WI38 (cell line): ENCODE measurements around the gene SHROOM3.

ENCODE experiments used
- H3K4me3 ChIP-seq: 2 replicates; pipeline ENCODE4 v1.5.1; 2011; ENCODE audit warnings: low read depth, mild to moderate bottlenecking, control low read depth, low read length
- TF ChIP-seq, protein P1 (sequence below): IDR thresholded peaks from 2 replicates; pipeline ENCODE4 v1.5.1; 2012; ENCODE audit warnings: low read depth, mild to moderate bottlenecking, control low read depth, low read length

The SHROOM3 gene

DNA sequence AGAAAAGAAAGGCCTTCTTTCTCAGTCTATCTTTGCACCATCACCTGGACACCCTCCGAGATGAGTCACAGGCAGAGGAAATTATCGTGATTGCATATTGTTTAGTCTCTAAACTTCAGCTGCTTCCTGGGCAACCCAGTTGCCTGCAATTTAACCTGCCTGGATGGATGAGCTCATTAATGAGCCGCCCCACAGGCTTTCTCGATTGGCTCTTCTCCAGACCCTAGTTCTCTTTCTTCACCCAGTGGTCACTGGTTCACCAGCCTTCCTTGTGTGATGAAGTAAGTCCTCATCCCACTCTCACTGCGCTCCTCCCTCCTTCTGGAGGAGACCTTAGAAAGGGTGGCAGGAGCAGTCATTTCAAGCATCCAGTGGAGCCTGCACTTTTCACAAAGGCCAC lies 368.5 kb downstream of the SHROOM3 start:
- TF ChIP-seq, protein P1, sequence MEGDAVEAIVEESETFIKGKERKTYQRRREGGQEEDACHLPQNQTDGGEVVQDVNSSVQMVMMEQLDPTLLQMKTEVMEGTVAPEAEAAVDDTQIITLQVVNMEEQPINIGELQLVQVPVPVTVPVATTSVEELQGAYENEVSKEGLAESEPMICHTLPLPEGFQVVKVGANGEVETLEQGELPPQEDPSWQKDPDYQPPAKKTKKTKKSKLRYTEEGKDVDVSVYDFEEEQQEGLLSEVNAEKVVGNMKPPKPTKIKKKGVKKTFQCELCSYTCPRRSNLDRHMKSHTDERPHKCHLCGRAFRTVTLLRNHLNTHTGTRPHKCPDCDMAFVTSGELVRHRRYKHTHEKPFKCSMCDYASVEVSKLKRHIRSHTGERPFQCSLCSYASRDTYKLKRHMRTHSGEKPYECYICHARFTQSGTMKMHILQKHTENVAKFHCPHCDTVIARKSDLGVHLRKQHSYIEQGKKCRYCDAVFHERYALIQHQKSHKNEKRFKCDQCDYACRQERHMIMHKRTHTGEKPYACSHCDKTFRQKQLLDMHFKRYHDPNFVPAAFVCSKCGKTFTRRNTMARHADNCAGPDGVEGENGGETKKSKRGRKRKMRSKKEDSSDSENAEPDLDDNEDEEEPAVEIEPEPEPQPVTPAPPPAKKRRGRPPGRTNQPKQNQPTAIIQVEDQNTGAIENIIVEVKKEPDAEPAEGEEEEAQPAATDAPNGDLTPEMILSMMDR, result no peak

DNA sequence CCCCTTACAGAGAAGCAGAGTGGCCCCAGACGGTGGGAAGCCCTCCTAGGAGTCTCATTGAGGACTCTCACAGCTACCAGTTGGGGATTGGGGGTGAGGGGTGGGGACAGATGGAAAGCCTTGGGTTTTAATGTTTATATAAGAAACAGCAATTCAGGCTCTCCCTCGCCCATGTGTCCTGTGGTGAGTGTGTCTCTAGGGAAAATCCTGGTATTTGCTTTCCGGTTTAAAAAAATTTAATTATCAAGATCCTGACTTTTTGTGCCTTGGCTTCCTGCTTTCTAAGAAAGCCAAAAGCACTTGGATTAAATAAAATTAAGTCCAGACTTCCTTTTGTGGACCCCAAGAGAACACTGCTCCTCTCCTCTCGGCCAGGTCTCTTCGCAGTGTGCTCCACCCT lies 369.1 kb downstream of the SHROOM3 start:
- TF ChIP-seq, protein P1, result no peak
- H3K4me3 ChIP-seq, result no peak overlapping the region

More for the DNA sequence above, 368.5 kb downstream of the SHROOM3 start:
- no peak overlapping the region for H3K4me3 ChIP-seq

DNA sequence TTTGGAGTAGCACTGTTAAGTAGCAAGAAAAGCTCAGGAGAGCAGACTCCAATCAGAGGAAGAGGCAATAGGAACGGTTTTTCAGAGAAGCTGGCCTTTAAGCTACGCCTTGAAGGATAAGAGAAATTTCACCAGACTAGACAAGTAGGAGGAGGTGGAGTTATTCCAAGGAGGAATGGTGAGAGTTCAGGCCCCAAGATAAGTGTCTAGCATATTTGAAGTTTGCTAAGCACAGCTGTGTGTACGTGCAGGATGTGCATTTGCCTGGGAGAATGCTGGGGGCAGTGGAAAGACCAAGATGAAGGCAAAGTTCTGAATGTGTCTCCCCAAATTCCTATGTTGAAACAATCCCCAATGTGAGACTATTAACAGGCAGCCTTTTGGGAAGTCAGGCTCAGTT lies 371.3 kb downstream of the SHROOM3 start:
- no peak overlapping the region for H3K4me3 ChIP-seq
- TF ChIP-seq, protein P1, result no peak

DNA sequence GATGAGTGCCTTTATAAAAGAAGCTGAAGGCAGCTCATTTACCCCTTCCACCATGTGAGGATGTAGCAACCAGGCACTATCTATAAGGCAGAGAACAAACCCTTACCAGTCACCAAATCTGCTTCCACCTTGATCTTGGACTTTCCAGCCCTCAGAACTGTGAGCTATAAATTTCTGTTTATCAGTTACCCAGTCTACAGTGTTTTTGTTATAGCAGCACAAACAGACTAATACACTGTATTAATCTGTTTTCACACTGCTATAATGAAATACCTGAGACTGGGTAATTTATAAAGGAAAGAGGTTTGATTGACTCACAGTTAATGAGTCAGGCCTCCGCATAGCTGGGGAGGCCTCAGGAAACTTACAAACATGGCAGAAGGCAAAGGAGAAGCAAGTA lies 371.7 kb downstream of the SHROOM3 start:
- TF ChIP-seq, protein P1, result no peak
- H3K4me3 ChIP-seq, result no peak overlapping the region

DNA sequence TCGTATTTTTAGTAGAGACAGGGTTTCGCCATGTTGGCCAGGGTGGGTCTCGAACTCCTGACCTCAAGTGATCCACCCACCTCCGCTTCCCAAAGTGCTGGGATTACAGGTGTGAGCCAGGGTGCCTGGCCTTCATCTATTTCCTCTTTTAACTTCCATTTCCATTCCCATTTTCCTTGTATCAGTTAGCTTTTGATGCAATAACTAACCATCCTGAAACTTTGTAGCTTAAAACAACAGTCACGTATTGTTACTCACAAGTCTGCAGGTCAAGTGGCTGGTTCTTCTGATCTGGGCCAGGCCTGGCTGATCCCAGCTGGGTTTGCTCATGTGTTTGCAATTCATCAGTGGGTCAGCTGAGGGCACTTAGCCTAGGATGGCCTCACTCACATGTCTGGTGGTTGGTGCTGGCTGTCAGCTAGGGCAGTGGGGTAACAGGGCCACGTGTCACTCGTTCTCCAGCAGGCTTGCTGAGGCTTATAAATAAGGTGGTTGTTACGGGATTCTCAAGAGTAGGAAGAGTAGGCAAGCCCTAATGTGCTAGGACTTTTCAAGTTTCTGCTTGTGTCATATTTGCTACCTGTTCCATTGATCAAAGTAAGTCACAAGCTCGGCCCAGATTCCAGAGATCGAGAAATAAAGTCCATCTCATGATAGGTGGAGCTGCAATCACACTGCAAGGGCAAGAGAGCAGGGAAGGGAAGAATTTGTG lies 374.7 kb downstream of the SHROOM3 start:
- TF ChIP-seq, protein P1, result no peak
- H3K4me3 ChIP-seq, result no peak overlapping the region

DNA sequence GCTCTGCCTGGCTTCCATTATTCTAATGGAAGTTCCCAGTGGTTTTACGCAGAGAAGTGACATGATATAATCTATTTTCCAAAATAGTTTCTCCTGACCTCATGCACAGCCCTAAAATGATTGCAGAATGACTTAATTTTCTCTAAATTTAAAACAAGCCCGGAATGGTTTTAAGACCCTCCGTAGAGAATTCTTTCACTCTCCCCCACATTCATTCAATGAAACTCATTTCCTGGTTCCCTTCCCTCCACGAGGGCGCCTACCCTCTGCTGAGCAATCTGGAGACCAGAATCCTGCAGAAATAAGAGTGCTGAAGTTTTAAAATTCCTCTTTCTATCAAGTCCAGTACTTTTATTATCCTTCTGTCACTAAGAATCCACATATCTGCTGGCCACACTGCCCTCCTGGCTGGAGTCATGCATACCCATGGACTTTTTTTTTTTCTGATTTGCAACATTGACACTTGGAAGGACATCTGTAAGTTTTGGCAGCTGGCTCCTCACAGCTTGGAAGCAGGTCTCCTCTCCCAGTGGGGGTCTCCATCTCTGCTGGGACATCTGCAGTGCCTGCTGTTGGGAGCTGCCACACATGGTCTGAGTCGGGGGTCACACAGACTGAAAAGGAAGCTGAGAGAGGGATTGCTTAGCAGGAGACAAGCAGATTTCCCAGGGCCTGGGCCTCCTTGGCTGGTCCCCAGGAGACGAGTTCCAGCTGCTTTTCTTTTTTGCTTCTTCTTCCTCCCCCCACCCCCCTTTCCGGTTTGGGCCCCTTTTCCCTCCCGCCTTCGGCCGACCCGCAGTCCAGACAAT lies 376.8 kb downstream of the SHROOM3 start:
- no peak overlapping the region for H3K4me3 ChIP-seq
- TF ChIP-seq, protein P1, result no peak

DNA sequence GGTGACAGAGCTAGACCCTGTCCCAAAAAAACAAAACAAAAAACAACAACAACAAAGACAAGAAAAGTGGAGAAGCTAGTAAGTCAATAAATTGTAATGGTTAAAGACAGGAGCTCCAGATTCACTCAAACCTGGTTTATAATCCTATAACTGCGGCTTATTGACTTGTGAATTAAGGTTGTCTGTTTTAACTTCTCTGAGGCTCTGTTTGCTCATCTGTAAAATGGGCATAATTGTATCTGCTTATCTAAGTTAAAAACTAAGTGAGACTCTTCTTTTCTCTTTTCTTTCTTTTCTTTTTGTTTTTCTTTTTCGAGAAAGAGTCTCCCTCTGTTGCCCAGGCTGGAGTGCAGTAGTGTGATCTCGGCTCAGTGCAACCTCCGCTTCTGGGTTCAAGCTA lies 378.0 kb downstream of the SHROOM3 start:
- TF ChIP-seq, protein P1, result no peak
- H3K4me3 ChIP-seq, result no peak overlapping the region
